Erythroblast (primary cell): ENCODE measurements around the gene EVI5.

ENCODE experiments used
- GATA1 ChIP-seq: IDR thresholded peaks from 2 replicates; pipeline ENCODE4 v1.6.1; 2011; ENCODE audit warnings: low read depth, mild to moderate bottlenecking, control low read depth, low read length, moderate library complexity
- POLR2A ChIP-seq: IDR thresholded peaks from 2 replicates; pipeline ENCODE4 v1.6.1; 2011; ENCODE audit warnings: mild to moderate bottlenecking, low read length

DNA sequence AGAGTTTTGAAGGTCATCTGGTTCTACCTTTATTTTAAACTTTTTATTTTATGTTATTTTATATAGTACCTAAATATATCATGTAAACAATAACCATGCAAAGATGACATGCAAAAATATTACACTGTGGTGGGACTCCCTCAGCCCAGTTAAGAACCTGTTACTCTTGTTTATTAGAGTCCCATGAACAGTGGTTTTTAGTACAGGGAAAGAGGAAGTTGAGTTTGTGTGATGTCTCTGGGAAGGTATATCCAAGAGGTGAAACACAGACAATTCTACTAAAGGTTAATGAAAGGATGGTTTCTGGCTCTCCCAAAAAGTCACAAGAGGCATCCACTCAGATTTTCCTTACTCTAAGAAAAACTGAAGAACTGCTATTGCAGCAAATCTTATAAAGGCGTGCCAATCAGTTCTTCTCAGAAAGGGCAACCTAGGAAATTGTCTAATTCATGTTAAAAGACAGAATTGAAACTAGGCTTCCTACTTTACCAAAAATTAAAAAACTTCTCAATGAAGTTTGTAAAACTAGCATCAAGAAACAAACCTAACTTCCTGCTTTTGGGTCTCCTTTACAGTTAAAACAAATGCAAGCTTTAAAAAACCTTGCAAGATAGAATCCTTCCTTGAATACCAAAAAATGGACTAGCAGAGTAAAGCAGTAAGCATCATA, 318.1 kb downstream of the EVI5 start:
- no peak for TF ChIP-seq POLR2A
- no peak for TF ChIP-seq GATA1
